Large intestine (tissue), 3 donors: ENCODE data around the gene ZNF860. TPM values are rescaled to one million over a fixed set of nuclear protein-coding genes. Genes with fewer than 3 reads are reported as not detected.

Experiments used
- DNase-seq, 2 donors: peaks; one replicate each; pipeline versions ENCODE4 v3.0.0 to v3.0.0-alpha.2; 2013
- H3K27ac ChIP-seq: one replicate; pipeline ENCODE4 v1.5.1; 2013; ENCODE audit warnings: low read length
- H3K27me3 ChIP-seq: 2 replicates; pipeline ENCODE4 v1.6.1; 2013; ENCODE audit warnings: low read length; ENCODE audit not compliant: control insufficient read depth, insufficient read depth
- H3K36me3 ChIP-seq: 2 replicates; pipeline ENCODE4 v1.6.1; 2013; ENCODE audit warnings: low read length; ENCODE audit not compliant: control insufficient read depth, insufficient read depth
- H3K4me1 ChIP-seq: one replicate; pipeline ENCODE4 v1.6.1; 2013; ENCODE audit warnings: low read length; ENCODE audit not compliant: control insufficient read depth, insufficient read depth
- H3K4me3 ChIP-seq: one replicate; pipeline ENCODE4 v1.5.1; 2013; ENCODE audit warnings: low read length
- H3K9me3 ChIP-seq: one replicate; pipeline ENCODE4 v1.6.1; 2013; ENCODE audit warnings: mild to moderate bottlenecking, low read depth, low read length, moderate library complexity; ENCODE audit not compliant: control insufficient read depth
- WGBS: methylation state at CpG from one replicate; pipeline ENCODE4 v1.1.5; 2013; ENCODE audit warnings: low lambda C conversion rate; ENCODE audit not compliant: insufficient coverage; 5-methylcytosine and 5-hydroxymethylcytosine counted together
- polyA plus RNA-seq: library from polyadenylated mRNA; unstranded; fragments of 120-200 nt; gene quantifications from one replicate; pipeline ENCODE4 v1.2.1, GENCODE V29; 2013

ZNF860 gene
- polyA plus RNA-seq, 1 donor, result 1.1 TPM

DNA sequence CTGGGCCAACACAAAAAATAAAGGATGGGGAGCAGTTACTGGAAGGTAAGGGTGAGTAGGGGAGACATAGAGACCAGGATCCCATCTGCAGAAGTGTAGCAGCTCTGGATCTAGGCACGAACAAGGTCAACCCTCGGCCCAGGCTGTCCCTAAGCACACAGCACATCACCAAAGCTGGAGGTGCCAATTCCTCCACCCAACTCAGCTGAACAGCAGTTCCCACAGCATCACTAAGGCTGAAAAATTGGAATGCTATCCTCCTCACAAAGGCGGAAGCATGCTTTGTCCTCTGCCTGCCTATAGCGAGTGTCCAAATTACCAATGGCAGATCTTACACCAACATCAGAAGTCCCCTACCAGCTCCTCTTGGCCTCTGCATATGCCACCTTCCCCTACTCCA lies 34.4 kb upstream of the ZNF860 start:
- Histone ChIP-seq H3K27me3 (no peaks in the 10 kb centered on the region), H3K4me3 (no peak overlapping the region), H3K4me1 (peaks cover 13% of the 10 kb centered on the region), H3K36me3 (no peaks in the 10 kb centered on the region), H3K9me3 (no peaks in the 10 kb centered on the region), H3K27ac (peak overlapping the region; percentile 67)
- DNase-seq, result no peak
- no CpG with 5 or more reads among the region's 4 CpGs for WGBS

- DNase-seq, result peak; percentile 49 to 81
- H3K36me3 ChIP-seq, result no peaks in the 10 kb centered on the region
- no peak overlapping the region for H3K4me3 ChIP-seq
- WGBS, result no CpG with 5 or more reads among the region's 6 CpGs
- no peaks in the 10 kb centered on the region for H3K27me3 ChIP-seq
- H3K9me3 ChIP-seq, result no peaks in the 10 kb centered on the region
- H3K27ac ChIP-seq, result peak overlapping the region; percentile 67
- H3K4me1 ChIP-seq, result peaks cover 13% of the 10 kb centered on the region
Measured at GRCh38 chr3:31947671-31948091, 33.9 kb upstream of the ZNF860 start.

- Histone ChIP-seq H3K36me3 (no peaks in the 10 kb centered on the region), H3K4me1 (peaks cover 13% of the 10 kb centered on the region), H3K27me3 (no peaks in the 10 kb centered on the region), H3K4me3 (no peak overlapping the region), H3K27ac (peak overlapping the region; percentile 67), H3K9me3 (no peaks in the 10 kb centered on the region)
- WGBS, result 58% methylated on average over 2 of the region's 6 CpGs
- peak; percentile 51 to 67 for DNase-seq
Measured at GRCh38 chr3:31948280-31948679, 33.3 kb upstream of the ZNF860 start.

DNA sequence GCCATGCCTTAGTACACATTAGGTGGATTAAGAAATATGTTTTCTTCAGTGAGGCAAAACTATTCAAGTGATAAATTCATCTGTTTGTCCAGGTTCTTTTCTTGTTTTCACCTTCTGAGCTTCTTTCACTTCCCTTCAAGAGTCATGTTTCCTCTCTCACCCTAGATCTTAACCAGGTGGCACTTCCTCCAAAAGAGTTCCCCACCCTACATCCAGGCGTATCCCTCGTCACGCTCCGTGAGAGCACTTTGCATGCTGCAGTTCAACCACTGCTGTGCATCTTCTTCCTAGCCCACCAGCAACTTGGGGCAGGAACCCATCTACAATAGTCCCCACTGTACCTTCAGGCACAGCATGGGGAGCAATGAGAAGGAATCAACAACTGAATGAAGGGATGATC lies 29.3 kb upstream of the ZNF860 start:
- Histone ChIP-seq H3K27me3 (no peaks in the 10 kb centered on the region), H3K27ac (no peak overlapping the region), H3K9me3 (peaks cover 7% of the 10 kb centered on the region), H3K36me3 (no peaks in the 10 kb centered on the region), H3K4me1 (peaks cover 10% of the 10 kb centered on the region), H3K4me3 (no peak overlapping the region)
- no peak for DNase-seq
- WGBS, result no CpG with 5 or more reads among the region's 4 CpGs

GRCh38 chr3:31953091-31953490 lies 28.5 kb upstream of the ZNF860 start:
- Histone ChIP-seq H3K27ac (no peak overlapping the region), H3K9me3 (peaks cover 7% of the 10 kb centered on the region), H3K36me3 (no peaks in the 10 kb centered on the region), H3K4me1 (peaks cover 3% of the 10 kb centered on the region), H3K4me3 (no peak overlapping the region), H3K27me3 (no peaks in the 10 kb centered on the region)
- no CpG with 5 or more reads among the region's 7 CpGs for WGBS
- DNase-seq, result no peak

DNA sequence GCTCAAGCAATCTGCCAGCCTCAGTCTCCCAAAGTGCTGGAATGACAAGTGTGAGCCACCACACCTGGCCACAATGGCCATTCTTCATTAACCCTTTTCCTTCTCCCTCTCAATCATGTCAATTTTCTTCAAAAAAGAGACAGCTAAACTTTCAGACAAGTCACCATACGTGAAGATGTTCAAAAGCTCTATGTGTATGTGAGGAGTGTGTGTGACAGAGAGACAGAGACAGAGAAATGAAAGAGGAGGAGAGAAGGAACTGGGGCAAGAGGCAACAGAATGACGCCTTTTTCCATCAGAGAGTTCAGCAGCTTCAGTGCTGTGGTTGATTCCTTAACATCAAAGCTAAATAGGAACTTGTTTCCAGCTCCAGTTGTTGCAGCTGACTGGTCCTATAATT lies 27.9 kb upstream of the ZNF860 start:
- H3K4me3 ChIP-seq, result no peak overlapping the region
- no peaks in the 10 kb centered on the region for H3K36me3 ChIP-seq
- peaks cover under 1% of the 10 kb centered on the region for H3K4me1 ChIP-seq
- WGBS, result 100% methylated on average over 2 of the region's 2 CpGs
- peaks cover 7% of the 10 kb centered on the region for H3K9me3 ChIP-seq
- no peak for DNase-seq
- H3K27me3 ChIP-seq, result no peaks in the 10 kb centered on the region
- H3K27ac ChIP-seq, result no peak overlapping the region

DNA sequence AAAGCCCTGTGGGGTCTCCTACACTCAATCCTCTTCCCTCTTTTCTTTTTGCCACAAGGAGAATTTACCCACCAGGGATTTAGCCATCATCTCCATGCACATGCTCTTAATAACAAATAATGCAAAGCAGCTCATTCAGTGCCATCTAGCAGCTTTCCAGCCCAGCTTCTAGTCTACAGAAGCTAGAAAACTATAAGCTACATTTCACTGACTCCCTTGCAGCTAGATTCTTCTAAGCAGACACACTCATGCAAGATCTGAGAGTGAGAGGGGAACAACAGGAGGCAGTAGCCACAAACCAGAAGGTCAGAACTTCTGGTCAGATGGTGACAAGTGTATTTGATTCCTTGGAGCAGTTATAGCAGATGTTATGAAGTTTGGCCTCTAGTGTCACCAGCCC lies 26.0 kb upstream of the ZNF860 start:
- no peak overlapping the region for H3K27ac ChIP-seq
- DNase-seq, result no peak
- no peaks in the 10 kb centered on the region for H3K27me3 ChIP-seq
- H3K9me3 ChIP-seq, result peaks cover 7% of the 10 kb centered on the region
- H3K36me3 ChIP-seq, result no peaks in the 10 kb centered on the region
- no peaks in the 10 kb centered on the region for H3K4me1 ChIP-seq
- no peak overlapping the region for H3K4me3 ChIP-seq

GRCh38 chr3:31957106-31957505 lies 24.4 kb upstream of the ZNF860 start:
- Histone ChIP-seq H3K4me3 (no peak overlapping the region), H3K36me3 (no peaks in the 10 kb centered on the region), H3K4me1 (no peaks in the 10 kb centered on the region), H3K9me3 (peaks cover 7% of the 10 kb centered on the region), H3K27me3 (no peaks in the 10 kb centered on the region), H3K27ac (no peak overlapping the region)
- no CpG with 5 or more reads among the region's 3 CpGs for WGBS
- DNase-seq, result no peak

- H3K9me3 ChIP-seq, result peaks cover 7% of the 10 kb centered on the region
- no peaks in the 10 kb centered on the region for H3K27me3 ChIP-seq
- 90% methylated on average over 2 of the region's 3 CpGs for WGBS
- H3K4me1 ChIP-seq, result no peaks in the 10 kb centered on the region
- no peak overlapping the region for H3K4me3 ChIP-seq
- peak in 1 of 2 donors; percentile 37 for DNase-seq
- no peaks in the 10 kb centered on the region for H3K36me3 ChIP-seq
- H3K27ac ChIP-seq, result no peak overlapping the region
Measured at GRCh38 chr3:31958701-31959152, 22.8 kb upstream of the ZNF860 start.

DNA sequence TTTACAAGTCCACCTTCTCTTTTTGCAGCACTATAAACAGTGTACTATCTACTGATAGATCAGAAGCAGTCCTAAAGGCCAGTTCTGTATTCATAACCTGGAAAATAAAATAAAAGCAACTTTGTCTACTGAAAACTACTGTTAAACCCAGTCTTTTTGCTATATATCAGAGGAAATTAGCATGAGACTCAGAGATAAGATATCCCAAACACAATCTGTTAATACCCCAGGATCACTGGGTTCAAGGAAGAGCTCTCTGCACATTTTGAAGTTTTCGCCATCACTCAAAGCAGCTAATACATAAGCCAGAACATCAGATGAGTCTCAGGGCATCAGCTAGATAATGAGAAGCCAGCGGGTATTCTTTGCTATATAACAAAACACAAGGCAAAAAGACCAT lies 22.3 kb upstream of the ZNF860 start:
- Histone ChIP-seq H3K9me3 (peaks cover 7% of the 10 kb centered on the region), H3K36me3 (no peaks in the 10 kb centered on the region), H3K4me3 (no peak overlapping the region), H3K27me3 (no peaks in the 10 kb centered on the region), H3K4me1 (no peaks in the 10 kb centered on the region), H3K27ac (no peak overlapping the region)
- no peak for DNase-seq
- WGBS, result 43% methylated on average over 1 of the region's 2 CpGs

- DNase-seq, result no peak
- no CpG with 5 or more reads among the region's 7 CpGs for WGBS
- no peaks in the 10 kb centered on the region for H3K36me3 ChIP-seq
- no peaks in the 10 kb centered on the region for H3K4me1 ChIP-seq
- H3K27me3 ChIP-seq, result no peaks in the 10 kb centered on the region
- peak overlapping the region; percentile 2 for H3K27ac ChIP-seq
- no peak overlapping the region for H3K4me3 ChIP-seq
- peaks cover 7% of the 10 kb centered on the region for H3K9me3 ChIP-seq
Measured at GRCh38 chr3:31959951-31960792, 21.4 kb upstream of the ZNF860 start.
